ENCODE measurements around the gene VEPH1. TPM values are rescaled to one million over a fixed set of nuclear protein-coding genes. Genes with fewer than 3 reads are reported as not detected.

The VEPH1 gene
- total RNA-seq, 1 experiment from 2014 or later, result 0.32 TPM

DNA sequence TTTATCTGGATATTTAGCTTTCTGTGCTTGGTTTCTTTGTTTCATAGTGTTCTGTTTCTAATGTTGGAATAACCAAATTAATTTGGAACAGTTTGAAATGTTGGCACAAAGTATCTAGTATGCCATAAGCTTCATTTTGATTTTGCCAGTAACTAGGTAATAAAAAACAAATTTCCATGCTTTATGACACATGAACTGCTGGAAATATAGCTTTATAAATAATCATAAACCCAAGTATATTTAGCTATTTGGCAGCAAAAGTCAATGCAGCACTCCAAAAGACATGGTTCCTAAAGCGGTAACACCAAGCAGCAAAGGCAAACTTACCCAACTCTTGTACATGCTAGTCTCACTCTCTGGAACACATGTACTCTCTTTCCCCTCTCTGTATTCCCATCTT, 237.3 kb downstream of the VEPH1 start:
- H3K4me1 ChIP-seq (ENCODE audit: insufficient read depth, low read length, poor library complexity, severe bottlenecking), result no peaks in the 10 kb centered on the region
- no TSS peak for BruUV-seq (replicated peaks)
- ChIA-PET CTCF (no interaction called here), POLR2A (ENCODE audit: low non-redundant PET) (no interaction called here)
- intact Hi-C loops (cut with micrococcal nuclease; ENCODE audit: unreplicated experiment), result no loop called here
- H3K36me3 ChIP-seq (ENCODE audit: insufficient read depth, low read length, poor library complexity, severe bottlenecking), result no peaks in the 10 kb centered on the region
- TF ChIP-seq, protein P1, sequence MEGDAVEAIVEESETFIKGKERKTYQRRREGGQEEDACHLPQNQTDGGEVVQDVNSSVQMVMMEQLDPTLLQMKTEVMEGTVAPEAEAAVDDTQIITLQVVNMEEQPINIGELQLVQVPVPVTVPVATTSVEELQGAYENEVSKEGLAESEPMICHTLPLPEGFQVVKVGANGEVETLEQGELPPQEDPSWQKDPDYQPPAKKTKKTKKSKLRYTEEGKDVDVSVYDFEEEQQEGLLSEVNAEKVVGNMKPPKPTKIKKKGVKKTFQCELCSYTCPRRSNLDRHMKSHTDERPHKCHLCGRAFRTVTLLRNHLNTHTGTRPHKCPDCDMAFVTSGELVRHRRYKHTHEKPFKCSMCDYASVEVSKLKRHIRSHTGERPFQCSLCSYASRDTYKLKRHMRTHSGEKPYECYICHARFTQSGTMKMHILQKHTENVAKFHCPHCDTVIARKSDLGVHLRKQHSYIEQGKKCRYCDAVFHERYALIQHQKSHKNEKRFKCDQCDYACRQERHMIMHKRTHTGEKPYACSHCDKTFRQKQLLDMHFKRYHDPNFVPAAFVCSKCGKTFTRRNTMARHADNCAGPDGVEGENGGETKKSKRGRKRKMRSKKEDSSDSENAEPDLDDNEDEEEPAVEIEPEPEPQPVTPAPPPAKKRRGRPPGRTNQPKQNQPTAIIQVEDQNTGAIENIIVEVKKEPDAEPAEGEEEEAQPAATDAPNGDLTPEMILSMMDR (conservative IDR thresholded peaks at IDR 0.05; ENCODE audit: low read depth, low read length), result no peak
- TF ChIP-seq EZH2 (IDR thresholded peaks at IDR 0.05; ENCODE audit: borderline replicate concordance, low read depth, low read length, poor library complexity, severe bottlenecking), result no peak
- H3K9me3 ChIP-seq (ENCODE audit: low read depth, low read length, poor library complexity, severe bottlenecking), result no peaks in the 10 kb centered on the region
- no peaks in the 10 kb centered on the region for H3K27me3 ChIP-seq (replicated peaks; ENCODE audit: insufficient read depth, low read depth, low read length, poor library complexity)
- H3K4me3 ChIP-seq (ENCODE audit: low read depth, low read length, poor library complexity, severe bottlenecking), result no peak overlapping the region
- DNase-seq (ENCODE audit: low spot score), result no peak
- H3K27ac ChIP-seq (ENCODE audit: low read depth, low read length, poor library complexity, severe bottlenecking), result no peak overlapping the region

DNA sequence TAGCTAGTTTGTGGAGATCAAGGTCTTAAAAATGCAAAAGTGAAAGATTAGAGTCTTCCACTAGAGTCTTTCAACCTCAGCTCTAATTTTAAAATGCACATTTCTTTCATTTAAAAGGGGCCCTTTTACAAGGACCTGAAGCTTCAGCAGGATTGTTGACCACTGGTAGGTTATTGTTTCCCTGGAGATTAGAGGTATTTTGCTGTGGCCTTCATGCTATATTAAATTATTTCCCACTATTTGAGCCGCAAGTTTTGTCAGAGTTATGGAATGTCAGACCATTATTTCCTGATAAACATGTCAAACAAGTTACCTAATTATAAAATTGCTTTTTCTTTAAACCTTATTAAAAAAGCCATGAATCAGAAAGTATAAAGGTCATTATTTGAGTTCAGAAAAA, 240.2 kb downstream of the VEPH1 start:
- no TSS peak for BruUV-seq (replicated peaks)
- TF ChIP-seq, protein P1 (conservative IDR thresholded peaks at IDR 0.05; ENCODE audit: low read depth, low read length), result no peak
- ChIA-PET POLR2A (ENCODE audit: low non-redundant PET) (no interaction called here), CTCF (no interaction called here)
- intact Hi-C loops (cut with micrococcal nuclease; ENCODE audit: unreplicated experiment), result no loop called here
- no peaks in the 10 kb centered on the region for H3K27me3 ChIP-seq (replicated peaks; ENCODE audit: insufficient read depth, low read depth, low read length, poor library complexity)
- no peaks in the 10 kb centered on the region for H3K4me1 ChIP-seq (ENCODE audit: insufficient read depth, low read length, poor library complexity, severe bottlenecking)
- no peaks in the 10 kb centered on the region for H3K9me3 ChIP-seq (ENCODE audit: low read depth, low read length, poor library complexity, severe bottlenecking)
- no peak for DNase-seq (ENCODE audit: low spot score)
- H3K27ac ChIP-seq (ENCODE audit: low read depth, low read length, poor library complexity, severe bottlenecking), result no peak overlapping the region
- no peaks in the 10 kb centered on the region for H3K36me3 ChIP-seq (ENCODE audit: insufficient read depth, low read length, poor library complexity, severe bottlenecking)
- no peak overlapping the region for H3K4me3 ChIP-seq (ENCODE audit: low read depth, low read length, poor library complexity, severe bottlenecking)

DNA sequence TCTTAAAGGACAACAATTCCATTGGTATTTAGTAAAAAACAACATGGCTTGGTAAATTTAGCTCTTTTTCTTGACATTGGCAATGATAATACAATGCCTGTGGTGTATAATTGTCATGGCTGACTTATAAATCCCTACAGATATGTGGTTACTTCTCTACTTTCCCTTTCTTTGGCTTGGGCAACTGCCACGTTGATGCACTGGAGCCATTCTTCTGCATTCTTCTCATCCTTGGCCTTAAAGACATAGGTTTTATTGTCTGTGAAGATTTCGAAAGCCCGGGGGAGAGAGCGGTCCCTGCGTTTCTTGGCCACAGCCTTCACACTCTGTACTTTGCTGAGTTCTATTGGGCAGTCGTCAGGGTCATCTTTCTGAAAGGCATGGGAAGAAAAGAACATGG, 242.2 kb downstream of the VEPH1 start:
- Histone ChIP-seq H3K4me1 (ENCODE audit: insufficient read depth, low read length, poor library complexity, severe bottlenecking) (no peaks in the 10 kb centered on the region), H3K27ac (ENCODE audit: low read depth, low read length, poor library complexity, severe bottlenecking) (no peak overlapping the region), H3K4me3 (ENCODE audit: low read depth, low read length, poor library complexity, severe bottlenecking) (no peak overlapping the region), H3K36me3 (ENCODE audit: insufficient read depth, low read length, poor library complexity, severe bottlenecking) (no peaks in the 10 kb centered on the region), H3K27me3 (replicated peaks; ENCODE audit: insufficient read depth, low read depth, low read length, poor library complexity) (no peaks in the 10 kb centered on the region), H3K9me3 (ENCODE audit: low read depth, low read length, poor library complexity, severe bottlenecking) (no peaks in the 10 kb centered on the region)
- DNase-seq (ENCODE audit: low spot score), result no peak
- ChIA-PET POLR2A (ENCODE audit: low non-redundant PET) (no interaction called here), CTCF (no interaction called here)
- no TSS peak for BruUV-seq (replicated peaks)
- intact Hi-C loops (cut with micrococcal nuclease; ENCODE audit: unreplicated experiment), result no loop called here
- TF ChIP-seq, protein P1 (conservative IDR thresholded peaks at IDR 0.05; ENCODE audit: low read depth, low read length), result no peak
- TF ChIP-seq EZH2 (IDR thresholded peaks at IDR 0.05; ENCODE audit: borderline replicate concordance, low read depth, low read length, poor library complexity, severe bottlenecking), result no peak

Data from A673 (cell line).